Stomach (tissue), 4 donors: Measurements from ENCODE around the gene ITGA6.

Experiments used
- CTCF ChIP-seq, 7 experiments: fragments of 450-650 bp in 4 of 7; fragments of 200-600 bp in 3 of 7; sonication (generic) in 3 of 7; IDR thresholded peaks; one replicate each; pipeline ENCODE4 v1.5.1; 2016 to 2019; ENCODE audit warnings: antibody characterized with exemption in 7 of 7, control low read depth in 2 of 7, mild to moderate bottlenecking in 1 of 7
- EP300 ChIP-seq: sonication (generic); formaldehyde crosslinking; IDR thresholded peaks from one replicate; pipeline ENCODE4 v1.6.1; 2017; ENCODE audit warnings: antibody characterized with exemption

- TF ChIP-seq EP300 (no peak), CTCF (IDR thresholded peaks at IDR 0.05) (no peak)
Measured at GRCh38 chr2:172456002-172456401, 28.6 kb downstream of the ITGA6 start.
